ENCODE results near the gene VAMP4. TPM values are rescaled to one million over a fixed set of nuclear protein-coding genes. Genes with fewer than 3 reads are reported as not detected.
"Not testable (repeated sequence)": the region's sequence is repeated elsewhere in the genome, so short reads cannot be mapped to it uniquely, and the experiment has no call there.

Gene VAMP4
- total RNA-seq, 1 experiment from 2014 or later: 9.3 TPM

- TF ChIP-seq POLR2AphosphoS5 (IDR thresholded peaks at IDR 0.05; ENCODE audit: low read depth, low read length) (no peak), CTCF (IDR thresholded peaks at IDR 0.05) (no peak), TCF7L2 (IDR thresholded peaks at IDR 0.05; ENCODE audit: low read depth, low read length) (no peak), REST (IDR thresholded peaks at IDR 0.05; ENCODE audit: insufficient read depth in 1 of 2, low read depth in 2 of 2, low read length in 1 of 2) (no peak), SIN3A (IDR thresholded peaks at IDR 0.05; ENCODE audit: borderline replicate concordance, insufficient read depth, low read depth, low read length) (no peak)
- Histone ChIP-seq H3K4me3 (ENCODE audit: low read depth in 2 of 2, low read length in 2 of 2) (no peak overlapping the region), H3K27me3 (ENCODE audit: control insufficient read depth, insufficient read depth, low read length) (peaks cover 6% of the 10 kb centered on the region; the same call in 1 of the 2 replicates), H3K4me1 (ENCODE audit: control insufficient read depth, insufficient read depth, low read length) (no peaks in the 10 kb centered on the region), H3K27ac (ENCODE audit: low read length) (no peak overlapping the region), H3K9me3 (ENCODE audit: control insufficient read depth, insufficient read depth, low read depth, low read length) (no peaks in the 10 kb centered on the region), H3K36me3 (ENCODE audit: control insufficient read depth, insufficient read depth, low read length) (no peaks in the 10 kb centered on the region)
- no TSS peak for BruUV-seq (replicated peaks)
- CTCF ChIA-PET: no interaction called here
- intact Hi-C loops (cut with micrococcal nuclease; ENCODE audit: unreplicated experiment) (no loop called here), in situ Hi-C loops (cut with HindIII; ENCODE audit: low pct_unique_long_range_greater_than_20kb, low sequenced_read_pairs) (no loop called here)
- DNase-seq (ENCODE audit: low read depth, low spot score): no peak
- POLR2A ChIA-PET: no interaction called here
- ATAC-seq: no peak
Observed at GRCh38 chr1:171663036-171663853, 78.6 kb downstream of the VAMP4 start.

- no TSS peak for BruUV-seq (replicated peaks)
- CTCF ChIA-PET: no interaction called here
- Histone ChIP-seq H3K4me1 (ENCODE audit: control insufficient read depth, insufficient read depth, low read length) (no peaks in the 10 kb centered on the region), H3K36me3 (ENCODE audit: control insufficient read depth, insufficient read depth, low read length) (no peaks in the 10 kb centered on the region), H3K9me3 (ENCODE audit: control insufficient read depth, insufficient read depth, low read depth, low read length) (no peaks in the 10 kb centered on the region), H3K27ac (ENCODE audit: low read length) (no peak overlapping the region), H3K27me3 (ENCODE audit: control insufficient read depth, insufficient read depth, low read length) (peaks cover 2% of the 10 kb centered on the region; the same call in 1 of the 2 replicates), H3K4me3 (ENCODE audit: low read depth in 2 of 2, low read length in 2 of 2) (no peak overlapping the region)
- no peak for DNase-seq (ENCODE audit: low read depth, low spot score)
- POLR2A ChIA-PET: no interaction called here
- intact Hi-C loops (cut with micrococcal nuclease; ENCODE audit: unreplicated experiment) (no loop called here), in situ Hi-C loops (cut with HindIII; ENCODE audit: low pct_unique_long_range_greater_than_20kb, low sequenced_read_pairs) (no loop called here)
- ATAC-seq: no peak
- TF ChIP-seq SIN3A (IDR thresholded peaks at IDR 0.05; ENCODE audit: borderline replicate concordance, insufficient read depth, low read depth, low read length) (no peak), POLR2AphosphoS5 (IDR thresholded peaks at IDR 0.05; ENCODE audit: low read depth, low read length) (no peak), CTCF (IDR thresholded peaks at IDR 0.05) (no peak), REST (IDR thresholded peaks at IDR 0.05; ENCODE audit: insufficient read depth in 1 of 2, low read depth in 2 of 2, low read length in 1 of 2) (no peak), TCF7L2 (IDR thresholded peaks at IDR 0.05; ENCODE audit: low read depth, low read length) (no peak)
Observed at GRCh38 chr1:171661076-171661650, 80.7 kb downstream of the VAMP4 start.

- CTCF ChIA-PET; ATAC-seq; H3K27me3 ChIP-seq (ENCODE audit: control insufficient read depth, insufficient read depth, low read length); H3K4me1 ChIP-seq (ENCODE audit: control insufficient read depth, insufficient read depth, low read length); H3K9me3 ChIP-seq (ENCODE audit: control insufficient read depth, insufficient read depth, low read depth, low read length); H3K36me3 ChIP-seq (ENCODE audit: control insufficient read depth, insufficient read depth, low read length); in situ Hi-C loops (cut with HindIII; ENCODE audit: low pct_unique_long_range_greater_than_20kb, low sequenced_read_pairs); POLR2A ChIA-PET; intact Hi-C loops (cut with micrococcal nuclease; ENCODE audit: unreplicated experiment); H3K4me3 ChIP-seq (ENCODE audit: low read depth in 2 of 2, low read length in 2 of 2); H3K27ac ChIP-seq (ENCODE audit: low read length); BruUV-seq (replicated peaks); DNase-seq (ENCODE audit: low read depth, low spot score): not testable (repeated sequence)
Observed at GRCh38 chr1:171656206-171656605, 85.7 kb downstream of the VAMP4 start.
